Measurements from ENCODE around the gene SUN1.
"Not testable (repeated sequence)": the region's sequence is repeated elsewhere in the genome, so short reads cannot be mapped to it uniquely, and the experiment has no call there.

SUN1 gene

DNA sequence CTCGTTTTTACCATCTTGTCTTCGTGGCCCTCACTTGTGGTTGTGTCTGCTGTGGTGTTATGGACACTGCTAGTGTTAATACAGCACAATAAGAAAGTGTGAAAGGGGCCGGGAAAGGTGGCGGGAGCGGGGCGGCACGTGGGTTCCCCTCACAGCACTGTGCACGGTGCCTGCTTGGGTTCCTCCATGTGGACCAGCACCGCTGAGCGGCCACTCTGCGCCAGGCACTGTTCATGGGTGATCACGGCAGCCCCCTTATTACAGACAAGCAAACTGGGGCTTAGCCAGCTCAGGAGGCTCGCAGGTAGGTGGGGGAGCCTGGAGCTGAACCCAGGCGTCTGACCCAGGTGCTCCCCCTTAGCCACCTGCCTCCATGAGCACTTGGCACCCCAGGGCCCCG lies 12.2 kb downstream of the SUN1 start:
- H3K27me3 ChIP-seq (replicated peaks; ENCODE audit: control insufficient read depth, insufficient read depth, low read length, poor library complexity, severe bottlenecking) = no peaks in the 10 kb centered on the region
- peaks cover 42% of the 10 kb centered on the region for H3K36me3 ChIP-seq (ENCODE audit: control insufficient read depth, insufficient read depth, low read length)
- H3K4me1 ChIP-seq (ENCODE audit: control insufficient read depth, insufficient read depth, low read length, poor library complexity, severe bottlenecking) = no peaks in the 10 kb centered on the region
- no peak for DNase-seq
- no peak overlapping the region for H3K27ac ChIP-seq (ENCODE audit: insufficient read depth, low read length, poor library complexity, severe bottlenecking)
- no peaks in the 10 kb centered on the region for H3K9me3 ChIP-seq (ENCODE audit: control insufficient read depth, low read length)
- no peak overlapping the region for H3K4me3 ChIP-seq (ENCODE audit: insufficient read depth, low read depth, low read length, poor library complexity, severe bottlenecking)

DNA sequence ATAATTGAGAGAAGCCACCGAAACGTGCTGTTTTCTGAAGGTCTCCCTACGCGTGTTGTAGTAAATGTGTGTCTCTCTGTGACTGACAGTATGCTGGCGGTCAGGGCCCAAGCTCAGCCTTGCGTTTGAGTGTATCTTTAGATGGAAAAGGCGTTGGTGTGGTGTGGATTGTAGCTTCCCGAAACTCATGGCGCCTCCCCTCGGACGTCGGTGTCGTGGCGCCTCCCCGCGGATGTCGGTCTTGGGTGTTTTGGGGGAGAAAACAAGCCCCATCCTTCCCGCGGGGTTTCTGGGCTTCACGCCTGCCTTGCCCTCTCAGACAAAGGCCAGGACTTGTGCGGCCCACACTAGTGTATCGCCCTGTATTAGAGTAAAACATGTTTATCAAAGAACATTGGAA lies 12.8 kb downstream of the SUN1 start:
- no peaks in the 10 kb centered on the region for H3K27me3 ChIP-seq (replicated peaks; ENCODE audit: control insufficient read depth, insufficient read depth, low read length, poor library complexity, severe bottlenecking)
- no peak overlapping the region for H3K27ac ChIP-seq (ENCODE audit: insufficient read depth, low read length, poor library complexity, severe bottlenecking)
- no peak for DNase-seq
- peaks cover 46% of the 10 kb centered on the region for H3K36me3 ChIP-seq (ENCODE audit: control insufficient read depth, insufficient read depth, low read length)
- no peaks in the 10 kb centered on the region for H3K4me1 ChIP-seq (ENCODE audit: control insufficient read depth, insufficient read depth, low read length, poor library complexity, severe bottlenecking)
- no peak overlapping the region for H3K4me3 ChIP-seq (ENCODE audit: insufficient read depth, low read depth, low read length, poor library complexity, severe bottlenecking)
- no peaks in the 10 kb centered on the region for H3K9me3 ChIP-seq (ENCODE audit: control insufficient read depth, low read length)

DNA sequence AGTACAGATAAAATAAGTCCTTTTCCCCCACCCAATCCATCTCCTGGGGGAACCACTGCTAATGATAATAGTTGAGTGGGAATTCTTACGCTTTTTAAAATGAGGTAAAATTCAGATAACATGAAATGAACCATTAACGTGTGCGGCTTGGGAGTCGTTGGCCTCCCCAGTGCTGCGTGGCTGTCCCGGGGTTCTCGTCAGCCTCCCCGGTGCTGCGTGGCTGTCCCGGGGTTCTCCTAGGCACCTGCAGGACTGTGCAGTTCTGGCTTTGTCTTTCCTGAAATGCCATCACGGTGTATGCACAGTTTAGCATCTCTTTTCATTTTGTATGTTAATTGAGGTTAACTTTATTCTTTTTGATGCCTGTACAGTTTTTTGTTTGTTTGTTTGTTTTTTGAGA lies 13.5 kb downstream of the SUN1 start:
- Histone ChIP-seq H3K36me3 (ENCODE audit: control insufficient read depth, insufficient read depth, low read length) (peaks cover 50% of the 10 kb centered on the region), H3K27me3 (replicated peaks; ENCODE audit: control insufficient read depth, insufficient read depth, low read length, poor library complexity, severe bottlenecking) (no peaks in the 10 kb centered on the region), H3K9me3 (ENCODE audit: control insufficient read depth, low read length) (no peaks in the 10 kb centered on the region), H3K27ac (ENCODE audit: insufficient read depth, low read length, poor library complexity, severe bottlenecking) (no peak overlapping the region), H3K4me3 (ENCODE audit: insufficient read depth, low read depth, low read length, poor library complexity, severe bottlenecking) (no peak overlapping the region), H3K4me1 (ENCODE audit: control insufficient read depth, insufficient read depth, low read length, poor library complexity, severe bottlenecking) (no peaks in the 10 kb centered on the region)
- DNase-seq = no peak

- peaks cover 55% of the 10 kb centered on the region for H3K36me3 ChIP-seq (ENCODE audit: control insufficient read depth, insufficient read depth, low read length)
- not testable (repeated sequence) for H3K4me3 ChIP-seq (ENCODE audit: insufficient read depth, low read depth, low read length, poor library complexity, severe bottlenecking); H3K9me3 ChIP-seq (ENCODE audit: control insufficient read depth, low read length); H3K27ac ChIP-seq (ENCODE audit: insufficient read depth, low read length, poor library complexity, severe bottlenecking); H3K4me1 ChIP-seq (ENCODE audit: control insufficient read depth, insufficient read depth, low read length, poor library complexity, severe bottlenecking); DNase-seq; H3K27me3 ChIP-seq (replicated peaks; ENCODE audit: control insufficient read depth, insufficient read depth, low read length, poor library complexity, severe bottlenecking)
Observed at GRCh38 chr7:846958-847650, 14.8 kb downstream of the SUN1 start.

GRCh38 chr7:847728-848127 lies 15.5 kb downstream of the SUN1 start:
- not testable (repeated sequence) for H3K27ac ChIP-seq (ENCODE audit: insufficient read depth, low read length, poor library complexity, severe bottlenecking); DNase-seq; H3K4me1 ChIP-seq (ENCODE audit: control insufficient read depth, insufficient read depth, low read length, poor library complexity, severe bottlenecking); H3K4me3 ChIP-seq (ENCODE audit: insufficient read depth, low read depth, low read length, poor library complexity, severe bottlenecking); H3K9me3 ChIP-seq (ENCODE audit: control insufficient read depth, low read length); H3K27me3 ChIP-seq (replicated peaks; ENCODE audit: control insufficient read depth, insufficient read depth, low read length, poor library complexity, severe bottlenecking)
- H3K36me3 ChIP-seq (ENCODE audit: control insufficient read depth, insufficient read depth, low read length) = peaks cover 55% of the 10 kb centered on the region

- Histone ChIP-seq H3K9me3 (ENCODE audit: control insufficient read depth, low read length) (no peaks in the 10 kb centered on the region), H3K4me3 (ENCODE audit: insufficient read depth, low read depth, low read length, poor library complexity, severe bottlenecking) (no peak overlapping the region), H3K4me1 (ENCODE audit: control insufficient read depth, insufficient read depth, low read length, poor library complexity, severe bottlenecking) (no peaks in the 10 kb centered on the region), H3K27ac (ENCODE audit: insufficient read depth, low read length, poor library complexity, severe bottlenecking) (no peak overlapping the region), H3K27me3 (replicated peaks; ENCODE audit: control insufficient read depth, insufficient read depth, low read length, poor library complexity, severe bottlenecking) (no peaks in the 10 kb centered on the region), H3K36me3 (ENCODE audit: control insufficient read depth, insufficient read depth, low read length) (peaks cover 55% of the 10 kb centered on the region)
- DNase-seq = no peak
Observed at GRCh38 chr7:849145-849544, 16.9 kb downstream of the SUN1 start.

DNA sequence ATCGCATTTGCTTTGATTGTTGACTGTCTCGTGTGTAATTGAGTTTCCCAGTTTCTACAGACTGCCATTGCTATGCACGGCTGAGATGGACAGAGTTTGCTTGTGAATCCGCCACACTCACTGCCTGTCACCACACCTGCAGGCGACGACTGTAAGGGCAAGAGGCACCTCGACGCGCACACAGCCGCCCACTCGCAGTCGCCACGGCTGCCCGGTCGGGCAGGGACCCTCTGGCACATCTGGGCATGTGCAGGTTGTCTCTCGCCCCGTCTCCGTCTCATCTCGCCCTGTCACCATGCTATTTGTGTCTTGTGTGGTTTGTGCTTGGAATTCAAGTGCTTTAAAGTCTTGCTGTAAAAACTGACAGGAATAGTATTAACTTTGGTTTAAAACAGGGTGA lies 17.5 kb downstream of the SUN1 start:
- H3K4me3 ChIP-seq (ENCODE audit: insufficient read depth, low read depth, low read length, poor library complexity, severe bottlenecking) = no peak overlapping the region

DNA sequence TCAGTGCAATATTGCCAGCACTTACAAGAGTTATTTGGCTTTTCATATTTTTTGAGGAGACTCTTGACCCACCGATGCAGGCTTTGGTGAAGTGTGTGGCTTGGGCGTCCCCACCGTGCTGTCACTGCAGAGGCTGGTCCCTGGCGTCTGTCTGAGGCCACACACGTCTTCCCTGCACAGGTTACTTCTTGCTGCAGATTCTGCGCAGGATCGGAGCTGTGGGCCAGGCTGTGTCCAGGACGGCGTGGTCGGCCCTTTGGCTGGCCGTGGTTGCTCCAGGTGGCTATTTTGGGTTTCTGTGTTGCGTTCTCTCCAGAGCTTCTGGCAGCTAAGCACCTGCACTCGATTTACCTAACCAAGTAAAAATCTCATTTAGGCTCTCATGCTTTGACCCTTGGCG lies 18.9 kb downstream of the SUN1 start:
- H3K9me3 ChIP-seq (ENCODE audit: control insufficient read depth, low read length) = no peaks in the 10 kb centered on the region
- H3K4me1 ChIP-seq (ENCODE audit: control insufficient read depth, insufficient read depth, low read length, poor library complexity, severe bottlenecking) = no peaks in the 10 kb centered on the region
- H3K36me3 ChIP-seq (ENCODE audit: control insufficient read depth, insufficient read depth, low read length) = peaks cover 71% of the 10 kb centered on the region
- DNase-seq = no peak
- H3K27ac ChIP-seq (ENCODE audit: insufficient read depth, low read length, poor library complexity, severe bottlenecking) = no peak overlapping the region
- no peak overlapping the region for H3K4me3 ChIP-seq (ENCODE audit: insufficient read depth, low read depth, low read length, poor library complexity, severe bottlenecking)
- H3K27me3 ChIP-seq (replicated peaks; ENCODE audit: control insufficient read depth, insufficient read depth, low read length, poor library complexity, severe bottlenecking) = no peaks in the 10 kb centered on the region

More for the DNA sequence above, 17.5 kb downstream of the SUN1 start:
- no peaks in the 10 kb centered on the region for H3K4me1 ChIP-seq (ENCODE audit: control insufficient read depth, insufficient read depth, low read length, poor library complexity, severe bottlenecking)
- no peak for DNase-seq
- H3K27ac ChIP-seq (ENCODE audit: insufficient read depth, low read length, poor library complexity, severe bottlenecking) = no peak overlapping the region
- H3K9me3 ChIP-seq (ENCODE audit: control insufficient read depth, low read length) = no peaks in the 10 kb centered on the region
- H3K27me3 ChIP-seq (replicated peaks; ENCODE audit: control insufficient read depth, insufficient read depth, low read length, poor library complexity, severe bottlenecking) = no peaks in the 10 kb centered on the region
- H3K36me3 ChIP-seq (ENCODE audit: control insufficient read depth, insufficient read depth, low read length) = peaks cover 58% of the 10 kb centered on the region

DNA sequence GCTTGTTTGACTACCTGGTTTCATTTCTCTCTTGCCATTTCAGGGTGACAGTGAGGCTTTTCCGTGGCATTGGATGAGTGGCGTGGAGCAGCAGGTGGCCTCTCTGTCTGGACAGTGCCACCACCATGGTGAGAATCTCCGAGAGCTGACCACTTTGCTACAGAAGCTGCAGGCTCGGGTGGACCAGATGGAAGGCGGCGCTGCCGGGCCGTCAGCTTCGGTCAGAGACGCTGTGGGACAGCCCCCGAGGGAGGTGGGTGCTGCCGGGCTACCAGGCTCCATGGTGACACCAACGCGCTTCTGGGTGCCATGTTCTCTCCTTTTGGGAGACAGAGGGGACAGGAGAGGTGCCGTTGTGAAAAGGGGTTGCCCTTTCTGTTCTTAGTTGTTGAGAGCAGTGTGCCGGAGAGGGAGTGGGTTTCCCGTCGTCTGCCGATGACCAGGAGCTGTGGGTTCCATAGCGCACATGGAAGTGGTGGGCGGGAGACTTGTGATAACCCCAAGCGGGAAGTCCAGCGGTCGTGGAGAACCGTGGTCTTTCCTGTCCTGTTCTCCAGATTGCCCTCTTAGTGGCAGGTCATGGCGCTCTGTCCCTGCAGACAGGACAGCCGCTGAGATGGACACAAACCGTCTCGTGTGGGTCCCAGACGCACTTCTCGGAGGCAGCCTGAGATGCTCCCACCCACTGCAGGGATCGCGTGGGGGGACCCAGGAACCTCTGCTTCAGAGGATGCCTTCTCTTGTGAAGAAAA lies 21.3 kb downstream of the SUN1 start:
- Histone ChIP-seq H3K36me3 (ENCODE audit: control insufficient read depth, insufficient read depth, low read length) (peaks cover 88% of the 10 kb centered on the region), H3K9me3 (ENCODE audit: control insufficient read depth, low read length) (no peaks in the 10 kb centered on the region)

GRCh38 chr7:854118-854775 lies 22.0 kb downstream of the SUN1 start:
- no peak overlapping the region for H3K4me3 ChIP-seq (ENCODE audit: insufficient read depth, low read depth, low read length, poor library complexity, severe bottlenecking)
- DNase-seq = no peak
- no peaks in the 10 kb centered on the region for H3K9me3 ChIP-seq (ENCODE audit: control insufficient read depth, low read length)
- H3K4me1 ChIP-seq (ENCODE audit: control insufficient read depth, insufficient read depth, low read length, poor library complexity, severe bottlenecking) = no peaks in the 10 kb centered on the region
- H3K27me3 ChIP-seq (replicated peaks; ENCODE audit: control insufficient read depth, insufficient read depth, low read length, poor library complexity, severe bottlenecking) = no peaks in the 10 kb centered on the region
- peaks cover 85% of the 10 kb centered on the region for H3K36me3 ChIP-seq (ENCODE audit: control insufficient read depth, insufficient read depth, low read length)
- no peak overlapping the region for H3K27ac ChIP-seq (ENCODE audit: insufficient read depth, low read length, poor library complexity, severe bottlenecking)

More for the DNA sequence above, 21.3 kb downstream of the SUN1 start:
- no peaks in the 10 kb centered on the region for H3K27me3 ChIP-seq (replicated peaks; ENCODE audit: control insufficient read depth, insufficient read depth, low read length, poor library complexity, severe bottlenecking)
- H3K27ac ChIP-seq (ENCODE audit: insufficient read depth, low read length, poor library complexity, severe bottlenecking) = no peak overlapping the region
- DNase-seq = no peak
- H3K4me3 ChIP-seq (ENCODE audit: insufficient read depth, low read depth, low read length, poor library complexity, severe bottlenecking) = no peak overlapping the region
- no peaks in the 10 kb centered on the region for H3K4me1 ChIP-seq (ENCODE audit: control insufficient read depth, insufficient read depth, low read length, poor library complexity, severe bottlenecking)

Measured in effector memory CD4-positive, alpha-beta T cell (primary cell).